Glomerular visceral epithelial cell (primary cell): ENCODE results near the gene SETBP1.

Source experiments
- DNase-seq: peaks from one replicate; pipeline ENCODE4 v3.0.0-alpha.2; 2016; ENCODE audit errors: extremely low spot score

SETBP1 gene

DNA sequence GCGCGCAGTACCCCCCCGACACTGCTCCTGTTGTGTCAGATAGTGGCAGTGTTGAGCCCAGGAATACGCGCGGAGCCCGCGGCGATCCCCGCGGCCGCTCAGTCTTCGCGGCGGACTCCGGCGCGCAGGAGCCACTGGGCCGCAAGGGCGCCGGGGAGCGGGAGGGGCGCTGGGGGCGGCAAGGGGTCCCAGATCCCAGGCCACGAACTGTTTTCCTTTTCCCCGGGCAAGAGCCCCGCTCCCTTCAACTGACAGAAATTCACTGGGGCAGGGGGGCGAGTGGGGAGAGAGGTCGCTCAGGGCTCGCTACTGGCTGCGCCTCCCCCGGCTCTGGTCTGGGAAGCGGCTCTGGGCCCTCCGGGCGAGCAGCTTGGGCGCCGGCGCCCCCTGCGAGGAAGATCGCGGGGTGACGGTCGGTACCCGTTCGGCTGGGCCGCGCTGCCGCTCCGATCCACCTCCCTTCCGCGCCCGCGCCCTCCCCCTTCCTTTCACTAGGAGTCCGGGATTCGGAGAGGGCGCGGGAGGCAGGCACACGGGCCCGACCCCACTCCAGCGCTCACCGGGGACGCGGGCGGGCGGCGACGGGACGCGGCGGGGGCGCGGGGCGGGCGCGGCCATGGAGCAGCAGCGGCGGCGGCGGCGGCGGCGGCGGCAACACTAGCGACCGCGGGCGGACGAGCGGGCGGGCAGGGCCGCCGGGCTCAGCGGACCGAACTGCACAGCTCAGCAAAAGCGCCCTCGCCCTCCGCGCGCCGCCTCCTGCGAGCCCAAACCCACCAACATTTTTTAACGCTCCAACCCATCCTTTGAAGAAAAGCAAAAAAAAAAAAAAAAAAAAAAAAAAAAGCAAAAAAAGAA lies 1.4 kb upstream of the SETBP1 start:
- DNase-seq, result peak; percentile 82

- DNase-seq, result peak; percentile 54
These were observed 795 bp upstream of the SETBP1 start for GRCh38 chr18:44679914-44680272.

- DNase-seq, result no peak
These were observed 635 bp downstream of the SETBP1 start for GRCh38 chr18:44681076-44681970.

- DNase-seq, result no peak
These were observed 1.6 kb downstream of the SETBP1 start for GRCh38 chr18:44682201-44682870.

- no peak for DNase-seq
These were observed 2.2 kb downstream of the SETBP1 start for GRCh38 chr18:44682871-44683221.

DNA sequence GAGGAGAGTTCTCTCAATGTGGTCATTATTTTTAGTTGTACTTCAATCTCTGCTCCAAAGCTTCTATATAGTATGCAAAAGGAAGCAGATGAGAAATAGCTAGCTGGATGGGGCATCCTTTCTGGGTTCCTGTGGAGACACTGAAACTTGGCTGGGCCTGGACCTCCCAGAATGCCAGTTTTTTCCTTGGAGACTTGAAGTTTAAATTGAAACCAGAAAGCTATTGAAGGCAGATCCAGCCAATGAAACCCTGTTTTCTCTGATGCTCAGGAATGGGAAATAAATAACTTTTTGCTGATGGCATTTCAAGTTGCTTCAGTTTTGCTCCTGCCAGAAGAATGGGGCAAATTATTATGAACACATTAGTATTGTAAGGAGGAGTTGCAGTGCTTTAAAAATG lies 2.9 kb downstream of the SETBP1 start:
- no peak for DNase-seq

- DNase-seq, result no peak
These were observed 4.6 kb downstream of the SETBP1 start for GRCh38 chr18:44685296-44685695.

GRCh38 chr18:44686156-44686555 lies 5.5 kb downstream of the SETBP1 start:
- no peak for DNase-seq

DNA sequence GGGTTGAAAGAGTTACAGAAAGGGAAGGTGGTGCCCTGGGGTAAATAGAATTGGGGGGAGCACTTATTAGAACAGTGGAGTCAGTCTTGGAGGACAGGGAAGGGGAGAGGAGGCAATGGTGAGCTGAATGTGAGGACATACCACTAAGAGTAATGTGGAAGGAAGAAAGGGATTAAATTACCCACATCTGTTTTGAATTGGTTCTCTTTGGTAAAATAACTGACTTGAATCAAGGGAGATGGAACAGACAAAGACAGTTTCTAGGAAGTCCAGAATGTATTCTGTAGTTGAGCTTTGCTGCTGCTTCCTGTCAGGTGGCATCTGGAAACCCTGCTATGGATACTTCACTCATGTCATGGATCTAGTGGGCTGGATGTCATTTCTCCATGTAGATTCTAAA lies 6.7 kb downstream of the SETBP1 start:
- DNase-seq, result no peak

GRCh38 chr18:44689736-44690135 lies 9.0 kb downstream of the SETBP1 start:
- DNase-seq, result no peak

DNA sequence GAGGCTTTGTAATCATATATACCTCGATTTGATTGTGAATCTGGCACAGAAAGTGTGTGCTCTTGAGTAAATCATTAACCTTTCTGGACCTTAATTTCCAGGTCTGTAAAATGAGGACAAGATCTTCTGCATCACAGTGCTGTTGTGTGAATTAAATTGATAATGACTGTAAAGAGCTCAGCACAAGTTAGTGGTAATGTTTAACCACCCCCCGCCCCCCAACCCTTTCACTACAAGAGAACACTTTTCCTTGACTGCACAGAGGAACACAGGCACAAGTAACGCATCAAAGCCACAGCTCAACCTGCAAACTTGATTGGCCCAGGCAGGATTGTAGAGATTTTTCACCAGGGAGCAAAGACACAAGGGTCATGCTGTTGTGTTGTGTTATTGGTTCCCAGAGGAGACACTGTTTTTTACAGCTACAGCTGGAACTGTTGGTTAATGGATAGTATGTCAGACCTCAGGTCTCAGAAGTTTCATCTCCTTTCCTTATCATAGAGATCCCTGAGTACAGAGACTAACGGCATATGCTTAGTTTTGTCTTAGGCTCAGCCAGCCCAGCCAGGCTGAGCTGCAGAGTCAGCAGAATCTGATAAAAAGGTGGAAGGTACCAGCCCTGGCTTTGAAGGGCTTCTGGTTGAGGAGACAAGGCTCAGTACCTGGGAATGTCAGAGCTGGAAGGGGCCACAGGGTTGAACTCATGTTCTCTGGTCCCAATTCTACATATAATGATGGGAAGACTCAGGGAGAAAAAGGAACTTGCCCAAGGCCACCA lies 10.6 kb downstream of the SETBP1 start:
- DNase-seq, result no peak

GRCh38 chr18:44693030-44693784 lies 12.5 kb downstream of the SETBP1 start:
- peak; percentile 46 for DNase-seq

GRCh38 chr18:44695503-44695902 lies 14.8 kb downstream of the SETBP1 start:
- DNase-seq, result no peak

DNA sequence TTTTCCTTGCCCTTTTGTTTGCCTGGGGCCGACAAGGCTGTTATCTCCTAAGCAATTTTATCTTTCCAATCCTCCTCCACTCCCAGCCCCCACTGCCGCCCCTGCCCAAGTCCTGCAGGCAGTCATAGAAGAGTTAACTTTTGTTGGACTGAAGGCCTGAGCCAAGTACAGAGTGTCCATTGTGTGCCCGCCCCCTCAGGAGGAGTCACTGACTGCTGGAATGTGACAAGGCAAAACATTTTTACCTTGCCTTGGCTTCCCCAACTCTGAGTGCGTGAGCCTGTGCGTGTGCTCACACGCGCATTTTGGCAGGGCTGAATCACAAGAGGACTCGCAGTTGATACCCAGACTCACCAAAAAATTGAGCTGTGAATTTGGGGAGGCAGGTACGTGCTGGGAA lies 16.2 kb downstream of the SETBP1 start:
- DNase-seq, result no peak

- DNase-seq, result no peak
These were observed 16.6 kb downstream of the SETBP1 start for GRCh38 chr18:44697315-44697714.

DNA sequence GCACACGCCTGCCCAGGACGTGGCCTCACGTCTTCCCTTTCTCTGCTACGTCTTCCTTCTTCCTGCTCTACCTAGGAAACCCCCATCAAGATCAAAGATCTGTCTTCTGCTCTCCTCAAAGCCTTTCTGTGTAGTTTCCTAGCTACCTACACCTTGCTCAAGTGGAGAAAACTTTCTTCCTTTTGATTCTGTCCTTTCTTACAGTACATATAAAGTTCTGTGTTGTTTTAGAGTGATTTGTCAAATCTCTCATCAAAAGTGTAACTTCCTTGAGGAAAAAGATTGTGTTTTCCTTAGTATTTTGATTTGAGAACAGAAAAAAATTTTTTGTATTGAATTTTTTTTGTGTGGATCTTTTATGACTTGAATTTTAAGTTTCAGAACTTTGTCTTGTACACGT lies 17.8 kb downstream of the SETBP1 start:
- no peak for DNase-seq

DNA sequence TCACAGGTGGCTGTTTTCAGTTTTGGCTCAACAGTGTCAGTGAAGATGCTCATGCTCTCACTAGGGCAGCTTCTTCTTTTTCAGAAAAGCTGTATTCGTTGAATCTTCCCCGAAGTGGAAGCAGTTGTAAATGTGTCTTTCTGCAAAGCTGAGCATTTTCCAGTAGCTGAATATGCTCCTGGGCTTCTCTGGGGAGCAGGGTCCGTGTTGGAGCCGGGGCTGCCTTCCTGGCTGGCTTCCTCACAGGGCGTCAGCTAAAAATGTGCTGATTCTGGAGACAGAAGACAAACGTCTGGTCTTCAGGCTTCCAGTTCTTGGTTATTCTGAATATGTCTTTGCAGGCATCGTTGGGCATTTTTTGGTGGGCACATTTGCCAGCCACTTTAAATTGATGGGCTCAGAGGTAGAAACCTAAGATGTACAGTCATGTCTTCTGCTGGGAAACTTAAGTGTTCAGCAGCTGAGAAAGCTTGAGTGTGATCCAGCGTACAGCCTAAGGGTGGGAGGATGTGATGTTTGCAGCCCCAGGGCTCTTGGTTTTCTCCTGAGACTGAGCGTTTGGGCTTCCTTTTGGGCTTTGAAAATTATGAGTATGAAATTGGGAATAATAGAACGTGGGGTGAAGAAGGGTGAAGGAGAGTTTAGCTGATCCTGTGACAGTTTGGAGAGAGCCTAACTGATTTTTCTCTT lies 19.0 kb downstream of the SETBP1 start:
- no peak for DNase-seq

DNA sequence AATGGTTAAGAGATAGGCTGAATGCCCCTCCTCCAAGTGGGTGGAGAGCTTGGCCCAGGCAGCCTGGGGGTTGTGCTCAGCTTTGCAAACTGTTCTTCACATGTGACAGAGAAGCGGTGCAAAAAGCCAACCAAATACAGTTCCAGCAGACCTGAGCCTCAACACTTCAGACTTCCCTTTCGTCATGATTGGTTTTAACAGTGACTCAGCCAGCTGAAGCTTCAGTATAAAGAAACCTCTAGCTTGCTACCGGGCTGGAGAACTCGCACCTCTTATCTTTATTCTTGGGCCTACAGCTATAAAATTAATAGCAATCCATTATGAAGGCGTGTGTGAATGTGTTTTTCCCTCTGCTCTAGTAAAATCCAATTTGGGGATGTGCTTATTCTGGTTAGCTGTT lies 20.0 kb downstream of the SETBP1 start:
- no peak for DNase-seq

DNA sequence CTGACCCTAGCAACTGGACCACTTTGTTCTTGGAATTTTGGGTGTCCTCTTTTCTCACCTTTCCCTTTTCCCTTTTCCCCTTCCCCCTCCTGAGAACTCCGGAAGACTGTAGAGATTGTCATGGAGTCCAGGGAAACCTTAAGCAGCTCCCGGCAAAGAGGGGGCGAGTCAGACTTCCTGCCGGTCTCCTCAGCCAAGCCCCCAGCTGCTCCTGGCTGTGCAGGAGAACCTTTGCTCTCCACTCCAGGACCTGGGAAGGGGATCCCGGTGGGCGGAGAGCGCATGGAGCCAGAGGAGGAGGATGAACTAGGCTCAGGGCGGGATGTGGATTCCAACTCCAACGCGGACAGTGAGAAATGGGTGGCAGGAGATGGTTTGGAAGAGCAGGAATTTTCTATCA lies 20.5 kb downstream of the SETBP1 start:
- peak; percentile 4 for DNase-seq

DNA sequence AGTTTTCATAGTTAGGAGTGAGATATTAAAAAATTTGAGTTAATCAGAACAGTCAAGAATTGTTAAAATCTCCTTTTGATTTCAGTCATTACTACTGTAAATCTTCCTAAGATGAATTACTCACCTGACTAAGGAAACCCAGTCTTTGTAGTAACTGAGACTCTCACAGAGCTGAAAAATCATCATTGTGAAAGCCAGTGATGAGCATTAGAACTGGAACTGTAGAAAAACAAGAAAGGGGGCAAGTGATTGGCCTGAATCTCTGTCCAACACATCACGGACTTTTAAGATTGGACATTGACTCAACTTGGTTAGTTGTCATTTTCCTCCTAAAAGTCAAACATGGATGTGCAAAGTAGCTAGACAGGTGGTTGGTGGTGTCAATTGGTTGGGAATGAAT lies 21.9 kb downstream of the SETBP1 start:
- no peak for DNase-seq
